ENCODE measurements around the gene MMAA.
"Not testable (repeated sequence)": the region's sequence is repeated elsewhere in the genome, so short reads cannot be mapped to it uniquely, and the experiment has no call there.

Gene MMAA

GRCh38 chr4:145635117-145635516 is 15.9 kb downstream of the MMAA start:
- DNase-seq (ENCODE audit: low read depth), result no peak

GRCh38 chr4:145635630-145636029 is 16.4 kb downstream of the MMAA start:
- DNase-seq (ENCODE audit: low read depth), result no peak

- DNase-seq (ENCODE audit: low read depth), result no peak
These were observed 20.1 kb downstream of the MMAA start for GRCh38 chr4:145639186-145639698.

- peak; percentile 8 for DNase-seq (ENCODE audit: low read depth)
These were observed 21.1 kb downstream of the MMAA start for GRCh38 chr4:145640236-145640635.

- DNase-seq (ENCODE audit: low read depth), result no peak
These were observed 24.1 kb downstream of the MMAA start for GRCh38 chr4:145643295-145643694.

- no peak for DNase-seq (ENCODE audit: low read depth)
These were observed 25.5 kb downstream of the MMAA start for GRCh38 chr4:145644699-145645098.

GRCh38 chr4:145656156-145656555 is 37.0 kb downstream of the MMAA start:
- no peak for DNase-seq (ENCODE audit: low read depth)

- no peak for DNase-seq (ENCODE audit: low read depth)
These were observed 40.9 kb downstream of the MMAA start for GRCh38 chr4:145660064-145660463.

GRCh38 chr4:145663194-145663593 is 44.0 kb downstream of the MMAA start:
- DNase-seq (ENCODE audit: low read depth), result no peak

GRCh38 chr4:145665773-145666172 is 46.6 kb downstream of the MMAA start:
- DNase-seq (ENCODE audit: low read depth), result no peak

GRCh38 chr4:145670422-145670821 is 51.2 kb downstream of the MMAA start:
- no peak for DNase-seq (ENCODE audit: low read depth)

GRCh38 chr4:145679520-145679919 is 60.3 kb downstream of the MMAA start:
- peak; percentile 84 for DNase-seq (ENCODE audit: low read depth)

- DNase-seq (ENCODE audit: low read depth), result peak; percentile 41
These were observed 60.8 kb downstream of the MMAA start, which contains the start of gene C4orf51 for GRCh38 chr4:145679991-145680455. TSS of gene C4orf51 (plus strand) at chr4:145680146. CDS start at chr4:145680204, 58 bp downstream.

- DNase-seq (ENCODE audit: low read depth), result no peak
These were observed 61.7 kb downstream of the MMAA start for GRCh38 chr4:145680902-145681301.

- no peak for DNase-seq (ENCODE audit: low read depth)
These were observed 62.3 kb downstream of the MMAA start for GRCh38 chr4:145681518-145681917.

GRCh38 chr4:145681956-145682355 is 62.8 kb downstream of the MMAA start:
- DNase-seq (ENCODE audit: low read depth), result peak; percentile 47

- DNase-seq (ENCODE audit: low read depth), result no peak
These were observed 67.8 kb downstream of the MMAA start for GRCh38 chr4:145686991-145687390.

- DNase-seq (ENCODE audit: low read depth), result no peak
These were observed 71.4 kb downstream of the MMAA start for GRCh38 chr4:145690610-145691009.

GRCh38 chr4:145691416-145691815 is 72.2 kb downstream of the MMAA start:
- not testable (repeated sequence) for DNase-seq (ENCODE audit: low read depth)

- no peak for DNase-seq (ENCODE audit: low read depth)
These were observed 75.7 kb downstream of the MMAA start for GRCh38 chr4:145694929-145695328.

- DNase-seq (ENCODE audit: low read depth), result no peak
These were observed 78.1 kb downstream of the MMAA start for GRCh38 chr4:145697332-145697731.

GRCh38 chr4:145698507-145698906 is 79.3 kb downstream of the MMAA start:
- DNase-seq (ENCODE audit: low read depth), result no peak

- no peak for DNase-seq (ENCODE audit: low read depth)
These were observed 84.8 kb downstream of the MMAA start for GRCh38 chr4:145703850-145704497.

- no peak for DNase-seq (ENCODE audit: low read depth)
These were observed 90.2 kb downstream of the MMAA start for GRCh38 chr4:145709336-145709735.

Measured in ELR (cell line).